Ascending aorta (tissue), 2 donors: ENCODE results near the gene PDLIM1. TPM values are rescaled to one million over a fixed set of nuclear protein-coding genes. Genes with fewer than 3 reads are reported as not detected.
"Not testable (repeated sequence)": the region's sequence is repeated elsewhere in the genome, so short reads cannot be mapped to it uniquely, and the experiment has no call there.

Source experiments
- DNase-seq, 2 donors: peaks; one replicate each; pipeline ENCODE4 v3.0.0-alpha.2; 2019; ENCODE audit warnings: low spot score in 2 of 2
- H3K27ac ChIP-seq, 2 donors: fragments of 200-600 bp; sonication (generic); one replicate each; pipeline ENCODE4 v1.5.1; 2016 to 2017; ENCODE audit warnings: mild to moderate bottlenecking in 1 of 2
- H3K27me3 ChIP-seq: fragments of 200-600 bp; sonication (generic); one replicate; pipeline ENCODE4 v1.5.1; 2017
- H3K36me3 ChIP-seq, 2 donors: fragments of 200-600 bp; sonication (generic); one replicate each; pipeline ENCODE4 v1.5.1; 2016
- H3K4me1 ChIP-seq, 2 donors: fragments of 200-600 bp; sonication (generic); one replicate each; pipeline ENCODE4 v1.5.1; 2016 to 2017; ENCODE audit warnings: mild to moderate bottlenecking in 1 of 2
- H3K4me3 ChIP-seq, 2 donors: fragments of 200-600 bp; sonication (generic); one replicate each; pipeline ENCODE4 v1.5.1; 2016 to 2017; ENCODE audit warnings: mild to moderate bottlenecking in 1 of 2
- H3K9me3 ChIP-seq, 2 donors: fragments of 200-600 bp; sonication (generic); one replicate each; pipeline ENCODE4 v1.5.1; 2016
- intact Hi-C: fragments of 100-400 bp; cut with DNase I; formaldehyde crosslinking; loops from one replicate; pipeline ENCODE4 v1.15.1; 2023
- total RNA-seq: library from RNA; depleted of rRNA; stranded (reverse); fragments of >200 nt; gene quantifications from one replicate; pipeline ENCODE4 v1.1.0, GENCODE V29; 2016
- TF ChIP-seq, protein P1 (sequence below), 3 experiments: fragments of 200-600 bp in 2 of 3; fragments of 450-650 bp in 1 of 3; sonication (generic) in 2 of 3; IDR thresholded peaks; one replicate each; pipeline ENCODE4 v1.5.1; 2016 to 2019; ENCODE audit warnings: antibody characterized with exemption in 3 of 3, mild to moderate bottlenecking in 1 of 3, moderate library complexity in 1 of 3

The PDLIM1 gene
- total RNA-seq, 1 donor from 2014 or later = 191 TPM

DNA sequence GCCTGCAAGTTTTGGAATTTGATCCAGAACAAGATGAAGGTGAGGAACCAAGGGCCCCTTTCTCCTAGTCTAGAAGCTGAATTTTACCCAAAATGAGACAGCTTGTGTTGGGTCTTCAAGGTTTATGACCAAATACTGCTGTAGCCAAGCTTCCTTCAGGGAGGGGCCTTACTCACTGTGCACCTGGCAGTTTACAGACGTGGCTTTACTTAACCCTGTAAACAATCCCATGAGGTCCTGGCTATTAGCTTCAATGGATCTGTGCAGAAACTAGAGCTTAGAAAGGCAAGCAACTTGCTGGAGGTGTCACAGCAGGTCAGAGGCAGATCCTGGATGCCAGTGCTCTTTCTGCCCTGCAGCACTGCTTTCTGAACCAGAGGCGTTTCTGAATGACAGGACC is 46.7 kb downstream of the PDLIM1 start:
- TF ChIP-seq, protein P1, sequence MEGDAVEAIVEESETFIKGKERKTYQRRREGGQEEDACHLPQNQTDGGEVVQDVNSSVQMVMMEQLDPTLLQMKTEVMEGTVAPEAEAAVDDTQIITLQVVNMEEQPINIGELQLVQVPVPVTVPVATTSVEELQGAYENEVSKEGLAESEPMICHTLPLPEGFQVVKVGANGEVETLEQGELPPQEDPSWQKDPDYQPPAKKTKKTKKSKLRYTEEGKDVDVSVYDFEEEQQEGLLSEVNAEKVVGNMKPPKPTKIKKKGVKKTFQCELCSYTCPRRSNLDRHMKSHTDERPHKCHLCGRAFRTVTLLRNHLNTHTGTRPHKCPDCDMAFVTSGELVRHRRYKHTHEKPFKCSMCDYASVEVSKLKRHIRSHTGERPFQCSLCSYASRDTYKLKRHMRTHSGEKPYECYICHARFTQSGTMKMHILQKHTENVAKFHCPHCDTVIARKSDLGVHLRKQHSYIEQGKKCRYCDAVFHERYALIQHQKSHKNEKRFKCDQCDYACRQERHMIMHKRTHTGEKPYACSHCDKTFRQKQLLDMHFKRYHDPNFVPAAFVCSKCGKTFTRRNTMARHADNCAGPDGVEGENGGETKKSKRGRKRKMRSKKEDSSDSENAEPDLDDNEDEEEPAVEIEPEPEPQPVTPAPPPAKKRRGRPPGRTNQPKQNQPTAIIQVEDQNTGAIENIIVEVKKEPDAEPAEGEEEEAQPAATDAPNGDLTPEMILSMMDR (IDR thresholded peaks at IDR 0.05) = no peak
- H3K4me3 ChIP-seq = no peak overlapping the region
- H3K36me3 ChIP-seq = peaks cover 24 to 59% of the 10 kb centered on the region in 2 donors
- no peaks in the 10 kb centered on the region for H3K9me3 ChIP-seq
- H3K4me1 ChIP-seq = peaks cover 2 to 26% of the 10 kb centered on the region in 2 donors
- no peak for DNase-seq
- intact Hi-C loops = loop anchor here (10.0 kb wide), 1 partner anchor 109 kb away; no protein-coding TSS in a partner anchor
- no peak overlapping the region for H3K27ac ChIP-seq
- no peaks in the 10 kb centered on the region for H3K27me3 ChIP-seq

DNA sequence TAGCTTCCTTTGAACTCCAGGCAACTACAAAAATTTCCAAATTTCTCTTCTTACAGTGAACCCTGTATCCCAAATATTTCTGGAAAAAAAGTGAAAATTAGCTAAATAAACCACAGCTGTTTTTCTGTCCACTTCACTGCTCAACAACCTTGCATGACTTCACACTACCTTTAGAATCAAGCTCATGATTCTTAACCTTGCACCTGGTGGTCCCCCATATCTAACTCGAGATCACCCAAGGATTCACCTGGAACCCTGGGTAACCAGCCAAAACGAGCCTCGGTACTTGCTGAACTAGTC is 47.5 kb downstream of the PDLIM1 start:
- no peaks in the 10 kb centered on the region for H3K27me3 ChIP-seq
- no peak for DNase-seq
- TF ChIP-seq, protein P1 (IDR thresholded peaks at IDR 0.05) = no peak
- peaks cover 0 to 17% of the 10 kb centered on the region in 2 donors for H3K4me1 ChIP-seq
- peaks cover 28 to 68% of the 10 kb centered on the region in 2 donors for H3K36me3 ChIP-seq
- H3K27ac ChIP-seq = no peak overlapping the region
- no peak overlapping the region for H3K4me3 ChIP-seq
- no peaks in the 10 kb centered on the region for H3K9me3 ChIP-seq
- intact Hi-C loops = loop anchor here (2.0 to 10.0 kb wide), 3 partner anchors 34 to 108 kb away; no protein-coding TSS in a partner anchor

DNA sequence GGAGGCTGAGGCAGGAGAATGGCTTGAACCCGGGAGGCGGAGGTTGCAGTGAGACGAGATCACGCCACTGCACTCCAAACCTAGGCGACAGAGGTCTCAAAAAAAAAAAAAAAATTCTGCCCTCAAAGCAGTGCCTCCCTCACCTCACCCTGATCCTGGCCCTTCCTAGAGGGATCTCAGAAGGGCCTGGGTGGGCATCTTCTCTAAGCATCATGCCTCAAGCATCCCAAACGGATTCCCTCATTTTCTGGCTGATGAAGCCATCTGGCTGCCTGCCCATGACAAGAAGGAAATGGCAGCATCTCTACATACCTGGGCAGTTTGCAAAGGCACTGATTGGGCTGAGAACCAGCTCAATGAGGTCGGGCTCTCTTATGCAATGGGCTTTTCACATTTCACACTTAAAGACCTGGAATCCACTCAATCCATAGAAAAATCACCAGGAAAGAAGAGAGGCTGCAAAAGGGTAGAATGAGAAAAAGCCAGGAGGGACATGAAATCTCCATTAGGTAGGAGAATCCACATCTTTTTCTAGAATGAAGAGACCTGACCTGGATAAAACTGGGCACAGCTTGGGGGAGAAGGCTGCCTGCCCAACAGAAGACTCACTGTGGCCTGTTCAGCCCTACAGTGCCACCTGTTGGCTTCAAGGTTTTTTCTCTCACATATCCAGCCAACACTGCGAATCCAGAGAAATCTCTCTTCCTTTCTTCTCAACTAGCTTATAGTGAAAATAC is 48.1 kb downstream of the PDLIM1 start:
- Histone ChIP-seq H3K27ac (no peak overlapping the region), H3K27me3 (no peaks in the 10 kb centered on the region), H3K4me1 (peaks cover 0 to 12% of the 10 kb centered on the region in 2 donors), H3K9me3 (no peaks in the 10 kb centered on the region), H3K36me3 (peaks cover 34 to 73% of the 10 kb centered on the region in 2 donors), H3K4me3 (no peak overlapping the region)
- TF ChIP-seq, protein P1 (IDR thresholded peaks at IDR 0.05) = peak; percentile 24 to 63 (median 54)
- DNase-seq = no peak
- intact Hi-C loops = loop anchor here (2.0 to 10.0 kb wide), 3 partner anchors 34 to 108 kb away; no protein-coding TSS in a partner anchor

DNA sequence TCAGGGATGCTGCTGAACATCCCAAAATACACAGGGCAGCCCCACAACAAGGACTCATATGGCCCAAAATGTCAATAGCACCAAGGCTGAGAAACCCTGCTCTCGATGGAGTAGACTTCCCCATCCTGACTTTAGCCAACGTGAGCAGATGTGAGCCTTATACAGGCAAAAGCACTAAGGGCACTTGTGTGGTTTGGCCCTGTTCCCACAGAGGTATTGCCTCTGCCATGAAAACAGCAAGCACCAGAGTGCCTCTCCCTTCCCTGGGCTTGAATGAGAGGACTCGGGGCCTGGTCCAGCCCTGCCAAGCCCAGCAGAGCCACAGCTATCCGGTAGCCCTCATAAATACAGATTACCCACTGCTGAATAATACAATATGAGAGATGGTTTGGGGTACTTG is 49.3 kb downstream of the PDLIM1 start:
- H3K9me3 ChIP-seq = no peaks in the 10 kb centered on the region
- peak overlapping the region in 1 of 2 donors; percentile 5 for H3K27ac ChIP-seq
- H3K4me1 ChIP-seq = no peaks in the 10 kb centered on the region
- H3K4me3 ChIP-seq = no peak overlapping the region
- H3K36me3 ChIP-seq = peaks cover 46 to 86% of the 10 kb centered on the region in 2 donors
- TF ChIP-seq, protein P1 (IDR thresholded peaks at IDR 0.05) = no peak
- no peak for DNase-seq
- H3K27me3 ChIP-seq = no peaks in the 10 kb centered on the region
- intact Hi-C loops = loop anchor here (10.0 kb wide), 1 partner anchor 107 kb away; no protein-coding TSS in a partner anchor

DNA sequence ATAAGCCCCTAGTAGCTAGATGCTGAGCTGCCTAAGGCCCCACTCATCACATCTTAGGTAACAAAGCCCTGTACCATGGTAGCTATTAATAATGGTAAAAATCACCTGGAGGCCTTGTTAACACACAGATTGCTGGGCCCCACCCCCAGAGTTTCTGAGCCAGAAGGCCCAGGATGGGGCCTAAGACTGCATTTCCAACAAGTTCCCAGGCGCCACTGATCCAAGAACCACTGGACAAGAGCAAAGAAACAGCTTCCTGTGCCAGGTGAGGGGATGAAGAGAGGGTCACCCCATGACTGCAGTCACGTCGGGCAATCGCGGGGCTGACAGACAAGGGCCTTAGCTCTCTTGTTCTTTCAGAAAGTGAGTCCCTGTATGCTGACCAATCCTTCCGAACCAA is 50.0 kb downstream of the PDLIM1 start:
- no peaks in the 10 kb centered on the region for H3K4me1 ChIP-seq
- TF ChIP-seq, protein P1 (IDR thresholded peaks at IDR 0.05) = no peak
- no peaks in the 10 kb centered on the region for H3K27me3 ChIP-seq
- H3K4me3 ChIP-seq = no peak overlapping the region
- H3K36me3 ChIP-seq = peaks cover 46 to 88% of the 10 kb centered on the region in 2 donors
- H3K27ac ChIP-seq = peak overlapping the region in 1 of 2 donors; percentile 12
- intact Hi-C loops = loop anchor here (10.0 kb wide), 1 partner anchor 106 kb away; no protein-coding TSS in a partner anchor
- no peaks in the 10 kb centered on the region for H3K9me3 ChIP-seq
- no peak for DNase-seq

DNA sequence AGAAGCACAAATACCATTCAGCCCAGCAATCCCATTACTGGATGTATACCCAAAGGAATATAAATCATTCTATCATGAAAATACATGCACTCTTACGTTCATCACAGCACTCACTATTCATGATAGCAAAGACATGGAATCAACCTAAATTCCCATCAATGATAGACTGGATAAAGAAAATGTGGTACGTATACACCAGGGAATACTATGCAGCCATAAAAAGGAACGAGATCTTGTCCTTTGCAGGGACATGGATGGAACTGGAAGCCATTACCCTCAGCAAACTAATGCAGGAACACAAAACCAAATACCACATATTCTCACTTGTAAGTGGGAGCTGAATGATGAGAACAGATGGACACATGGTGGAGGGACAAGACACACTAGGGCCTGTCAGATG is 50.7 kb downstream of the PDLIM1 start:
- not testable (repeated sequence) for H3K4me1 ChIP-seq
- intact Hi-C loops = loop anchor here (10.0 kb wide), 1 partner anchor 105 kb away; no protein-coding TSS in a partner anchor

More for the DNA sequence above, 50.7 kb downstream of the PDLIM1 start:
- H3K27me3 ChIP-seq, H3K4me3 ChIP-seq, DNase-seq, H3K27ac ChIP-seq, H3K9me3 ChIP-seq: not testable (repeated sequence)
- peaks cover 45 to 85% of the 10 kb centered on the region in 2 donors for H3K36me3 ChIP-seq
